MM.1S (cell line): Measurements from ENCODE around the gene NUP153.
A peak's percentile ranks its signal among the peaks of the same experiment; 100 is the strongest.

ENCODE experiments used
- CTCF ChIP-seq: fragments of 300-600 bp; sonication (generic); IDR thresholded peaks from 2 replicates; pipeline ENCODE4 v1.5.1; 2016; ENCODE audit warnings: antibody characterized with exemption, low read length, mixed read lengths
- EZH2 ChIP-seq: fragments of 300-600 bp; sonication (generic); optimal IDR thresholded peaks from 2 replicates; pipeline ENCODE3; 2017; ENCODE audit warnings: low read depth, mild to moderate bottlenecking, antibody characterized with exemption, low read length, mixed read lengths

DNA sequence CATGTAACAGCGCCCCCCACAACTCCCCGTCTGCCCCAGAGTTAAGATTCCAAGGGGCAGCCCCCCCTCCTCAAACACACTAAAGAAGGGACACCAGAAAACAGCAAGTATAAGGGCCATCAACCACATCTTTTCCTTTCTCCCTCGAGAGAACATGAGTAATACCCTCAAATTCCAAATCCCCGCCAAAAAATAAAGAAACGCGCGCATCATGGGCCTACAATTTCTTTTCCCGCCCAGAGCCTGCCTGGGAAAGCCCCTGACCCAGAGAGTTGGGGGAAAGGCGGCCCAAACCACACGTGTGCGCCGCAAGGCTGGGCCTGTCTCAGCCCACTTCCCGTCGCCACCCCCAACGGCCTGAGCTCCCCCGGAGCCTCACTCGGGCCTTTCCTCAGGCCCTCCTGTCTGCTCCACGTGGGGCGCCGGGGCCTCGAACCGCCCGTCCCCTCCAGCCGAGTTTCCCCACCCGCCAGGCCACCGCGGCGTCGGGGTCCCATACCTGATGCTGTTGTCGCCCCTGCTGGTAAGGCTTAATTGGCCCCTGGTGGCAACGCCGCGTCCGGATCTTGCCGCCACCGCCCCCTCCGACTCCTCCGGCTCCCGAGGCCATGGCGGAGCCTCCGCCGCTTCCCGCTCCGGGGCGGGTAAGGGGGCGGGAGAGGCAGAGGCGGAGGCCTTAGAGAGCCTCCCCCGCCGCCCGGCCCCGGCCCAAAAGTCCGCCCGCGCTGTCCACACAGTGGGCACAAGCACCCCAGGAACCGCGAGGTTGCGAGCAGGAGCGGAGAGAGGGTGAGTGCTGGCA, 746 bp downstream of the NUP153 start:
- TF ChIP-seq CTCF (0 out of 2 replicates have a peak, but pooled peaks have one; percentile 17), EZH2 (no peak)
